COLO829 (cell line): ENCODE data around the gene FGGY.
"Not testable (repeated sequence)": the region's sequence is repeated elsewhere in the genome, so short reads cannot be mapped to it uniquely, and the experiment has no call there.

Source experiments
- DNase-seq: peaks from one replicate; pipeline ENCODE4 v3.0.0; 2012; ENCODE audit warnings: low spot score

Gene FGGY

DNA sequence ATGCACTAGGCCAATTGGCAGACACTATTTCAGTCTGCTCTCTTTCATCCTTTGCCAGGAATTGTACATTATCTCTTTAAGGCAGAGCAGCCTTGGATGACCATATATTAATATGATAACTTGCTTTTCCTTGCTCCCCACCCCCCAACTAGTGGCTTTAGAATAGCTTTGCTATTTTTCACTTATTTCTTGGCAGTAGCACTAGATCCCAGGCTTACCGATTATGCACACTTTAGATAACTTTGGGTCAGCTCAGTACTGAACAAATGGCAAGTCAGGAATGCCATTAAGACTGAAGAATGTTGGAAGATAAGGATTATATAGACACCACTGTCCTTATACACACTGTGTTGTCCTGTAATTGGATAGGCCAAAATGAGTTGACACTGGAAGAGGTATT is 146.4 kb downstream of the FGGY start:
- no peak for DNase-seq

DNA sequence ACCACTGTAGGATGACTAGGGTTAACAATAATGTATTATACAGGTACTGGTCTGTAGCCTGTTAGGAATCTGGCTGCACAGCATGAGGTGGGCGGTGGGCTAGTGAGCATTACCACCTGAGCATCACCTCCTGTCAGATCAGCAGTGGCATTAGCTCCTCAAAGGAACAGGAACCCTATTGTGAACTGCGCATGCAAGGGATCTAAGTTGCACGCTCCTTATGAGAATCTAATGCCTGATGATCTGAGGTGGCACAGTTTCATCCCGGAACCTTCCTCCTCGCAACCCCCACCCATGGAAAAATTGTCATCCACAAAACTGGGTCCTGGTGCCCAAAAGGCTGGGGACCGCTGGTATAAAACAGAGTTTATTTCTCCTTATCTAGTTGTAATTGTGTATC is 147.6 kb downstream of the FGGY start:
- DNase-seq, result no peak

DNA sequence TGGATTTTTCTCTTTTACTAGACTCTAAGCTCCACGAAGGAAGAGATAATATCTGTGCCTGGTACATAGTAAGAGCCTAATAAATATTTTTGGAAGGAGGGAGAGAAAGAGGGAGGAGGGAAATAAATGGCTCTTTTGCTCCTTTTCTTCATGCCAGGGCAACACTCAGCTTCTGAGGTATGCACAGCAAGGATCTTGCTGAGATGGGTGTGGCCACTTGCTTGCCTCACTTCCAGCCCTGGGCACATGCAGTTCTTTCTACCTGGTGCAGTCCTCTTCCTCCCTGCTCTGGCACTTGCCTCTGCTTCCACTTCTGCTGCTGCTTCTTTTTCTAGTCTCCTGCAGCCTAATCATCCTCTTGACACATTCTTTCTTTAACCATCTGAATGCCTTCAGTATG is 148.1 kb downstream of the FGGY start:
- no peak for DNase-seq

DNA sequence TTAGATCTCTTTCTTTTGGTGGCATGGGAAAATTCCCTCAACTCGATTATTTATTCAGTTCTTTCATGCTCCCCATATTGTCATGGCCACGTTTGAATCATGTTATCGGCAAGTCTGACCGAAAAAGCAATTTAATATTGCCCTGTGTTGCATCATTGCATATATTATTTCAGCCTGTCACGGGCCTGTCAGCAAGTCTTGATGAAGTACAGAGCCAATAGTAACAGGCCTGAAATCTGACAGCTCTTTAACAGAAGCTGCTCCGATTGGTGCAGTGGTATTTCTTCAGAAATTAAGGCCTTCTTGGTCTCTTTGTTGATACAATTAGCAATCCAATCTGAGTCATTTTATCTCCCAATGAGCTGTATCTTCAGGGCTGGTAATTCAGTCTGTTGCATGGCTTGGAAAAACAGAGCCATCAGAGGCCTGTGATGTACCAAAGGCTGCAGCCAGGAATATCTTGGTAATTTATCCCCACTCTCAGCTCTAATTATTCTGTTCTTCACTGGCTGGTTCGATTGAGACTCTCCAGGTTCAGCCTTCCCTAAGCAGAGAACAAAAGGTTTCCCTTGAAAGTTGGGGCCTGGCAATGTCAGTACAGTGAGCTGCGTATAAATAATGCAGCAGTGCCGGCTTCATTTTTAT is 149.5 kb downstream of the FGGY start:
- DNase-seq, result no peak

DNA sequence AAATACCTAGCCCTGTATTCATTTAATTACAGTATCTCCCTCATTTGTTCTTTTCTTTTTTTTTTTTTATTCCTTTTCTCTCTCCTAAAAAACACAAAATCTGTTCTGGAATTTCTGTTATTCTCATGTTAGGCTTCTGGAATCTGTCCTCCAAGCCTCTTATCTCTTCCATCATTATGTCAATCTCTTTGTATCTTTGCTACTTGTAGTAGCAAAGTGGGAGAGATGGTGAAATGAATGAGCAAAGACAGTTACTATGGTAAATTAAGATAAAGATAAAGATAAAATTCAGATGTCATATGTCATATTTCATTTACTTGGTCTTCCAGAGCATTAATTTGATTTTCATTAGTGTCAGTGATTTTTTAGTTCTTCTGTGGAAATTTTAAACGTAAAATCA is 155.1 kb downstream of the FGGY start:
- DNase-seq, result no peak

DNA sequence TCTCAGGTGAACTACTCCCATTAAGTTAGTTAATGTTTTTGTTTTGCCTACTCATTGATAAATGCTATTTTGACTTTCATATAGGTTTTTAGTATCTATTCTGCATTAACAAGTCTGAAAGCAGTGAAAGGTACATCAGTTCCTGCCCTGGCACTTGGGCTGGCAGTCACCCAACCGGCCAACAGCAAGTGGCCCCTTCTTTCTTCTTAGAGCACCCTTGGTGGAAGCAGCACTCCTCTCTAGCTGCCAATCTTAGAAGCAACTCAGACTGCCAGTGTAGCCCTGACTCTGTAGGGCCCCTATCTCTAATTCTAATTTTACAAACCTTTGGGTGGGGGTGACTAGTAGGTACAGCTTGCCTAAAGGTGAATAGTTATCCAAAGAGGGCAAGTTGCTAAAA is 155.7 kb downstream of the FGGY start:
- DNase-seq, result no peak

DNA sequence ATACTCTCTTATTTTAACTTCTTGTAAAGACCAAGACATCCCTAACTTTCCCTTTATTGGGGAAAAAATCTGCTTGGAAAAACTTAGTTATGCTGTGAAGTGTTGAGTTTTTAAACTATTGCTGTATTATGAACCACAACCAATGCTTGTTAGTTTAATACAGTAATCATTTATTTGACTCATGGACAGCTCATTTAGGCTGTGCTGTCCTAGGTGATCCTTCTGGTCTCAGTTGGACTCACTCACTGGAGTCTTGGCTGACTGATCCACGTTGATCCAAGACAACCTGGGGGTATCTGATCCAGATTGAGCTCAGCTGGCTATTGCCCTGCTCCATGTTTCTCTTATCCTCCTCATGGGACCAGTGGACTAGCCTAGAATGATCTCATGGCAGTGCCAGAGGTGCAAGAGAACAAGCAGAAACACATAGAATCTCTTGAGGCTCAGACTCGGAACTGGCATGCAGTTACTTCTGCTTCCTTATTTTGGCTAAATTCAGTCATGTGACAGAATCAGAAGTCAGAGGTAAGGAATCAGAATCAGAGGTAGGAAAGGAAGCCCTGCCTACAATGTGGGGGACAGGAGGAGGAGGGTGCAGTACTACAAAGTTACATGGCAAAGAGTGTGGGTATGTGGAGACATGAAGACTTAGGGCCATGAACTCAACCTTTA is 156.5 kb downstream of the FGGY start:
- DNase-seq, result no peak

DNA sequence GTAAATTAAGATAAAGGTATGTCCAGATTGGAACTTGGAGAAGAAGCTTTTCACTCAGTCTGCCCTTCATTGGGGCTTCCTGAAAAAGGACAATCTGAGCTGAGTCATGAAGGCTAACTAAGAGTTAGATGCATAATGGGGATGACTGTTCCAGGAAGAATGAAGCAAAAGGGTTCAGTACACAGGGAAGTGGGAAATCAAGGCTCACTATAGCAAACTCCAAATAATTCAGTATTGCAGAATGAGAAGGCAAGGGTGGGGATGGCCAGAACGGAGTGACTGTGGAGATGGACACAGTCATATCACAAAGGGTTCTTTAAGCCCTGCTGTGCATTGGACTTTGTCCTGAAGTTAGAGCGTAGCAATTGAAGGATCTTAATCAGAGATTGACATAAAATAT is 158.3 kb downstream of the FGGY start:
- DNase-seq, result no peak

DNA sequence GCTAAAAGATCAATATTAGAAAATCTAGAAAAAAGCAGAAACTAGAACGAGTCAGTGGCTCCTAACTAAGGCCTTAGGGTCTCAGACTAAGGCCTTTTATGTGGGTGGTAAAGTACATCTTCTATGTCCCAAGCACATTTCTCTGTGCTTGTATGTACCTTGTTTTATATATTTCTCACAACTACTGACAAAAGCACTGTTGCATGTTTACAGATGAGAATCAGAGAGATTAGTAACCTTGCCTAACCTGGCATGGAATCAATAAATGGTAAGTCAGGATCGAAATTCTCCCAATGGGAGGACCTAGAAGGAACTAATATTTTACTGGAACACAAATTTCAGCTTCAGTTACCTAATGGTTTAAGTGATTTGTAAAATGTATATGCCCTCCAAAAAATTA is 160.9 kb downstream of the FGGY start:
- DNase-seq, result no peak

DNA sequence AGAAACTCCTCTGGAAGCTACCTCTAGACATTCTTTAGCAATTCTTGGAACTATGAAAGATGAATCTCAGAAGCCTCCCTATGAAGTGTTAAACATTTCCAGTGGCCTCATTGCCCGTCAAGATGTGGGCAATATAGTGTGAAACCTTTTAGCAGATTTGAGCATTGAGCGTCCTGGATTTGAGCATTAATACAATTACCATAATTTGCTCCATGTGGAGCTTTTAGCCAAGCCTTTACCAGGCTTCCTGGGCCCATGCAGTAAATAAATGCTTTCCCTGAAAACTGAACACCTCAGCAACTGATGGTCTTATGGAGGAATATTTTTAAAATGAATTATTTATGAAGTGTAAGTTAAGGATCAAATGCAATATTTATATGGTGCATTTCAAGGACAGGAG is 162.0 kb downstream of the FGGY start:
- no peak for DNase-seq

DNA sequence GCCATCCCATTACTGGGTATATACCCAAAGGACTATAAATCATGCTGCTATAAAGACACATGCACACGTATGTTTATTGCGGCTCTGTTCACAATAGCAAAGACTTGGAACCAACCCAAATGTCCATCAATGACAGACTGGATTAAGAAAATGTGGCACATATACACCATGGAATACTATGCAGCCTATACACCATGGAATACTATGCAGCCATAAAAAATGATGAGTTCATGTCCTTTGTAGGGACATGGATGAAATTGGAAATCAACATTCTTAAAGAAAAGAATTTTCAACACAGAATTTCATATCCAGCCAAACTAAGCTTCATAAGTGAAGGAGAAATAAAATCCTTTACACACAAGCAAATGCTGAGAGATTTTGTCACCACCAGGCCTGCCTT is 166.0 kb downstream of the FGGY start:
- DNase-seq, result not testable (repeated sequence)

DNA sequence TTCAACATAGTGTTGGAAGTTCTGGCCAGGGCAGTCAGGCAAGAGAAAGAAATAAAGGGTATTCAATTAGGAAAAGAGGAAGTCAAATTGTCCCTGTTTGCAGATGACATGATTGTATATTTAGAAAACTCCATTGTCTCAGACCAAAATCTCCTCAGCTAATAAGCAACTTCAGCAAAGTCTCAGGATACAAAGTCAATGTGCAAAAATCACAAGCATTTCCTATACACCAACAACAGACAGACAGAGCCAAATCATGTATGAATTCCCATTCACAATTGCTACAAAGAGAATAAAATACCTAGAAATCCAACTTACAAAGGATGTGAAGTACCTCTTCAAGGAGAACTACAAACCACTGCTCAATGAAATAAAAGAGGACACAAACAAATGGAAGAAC is 168.6 kb downstream of the FGGY start:
- DNase-seq, result not testable (repeated sequence)

DNA sequence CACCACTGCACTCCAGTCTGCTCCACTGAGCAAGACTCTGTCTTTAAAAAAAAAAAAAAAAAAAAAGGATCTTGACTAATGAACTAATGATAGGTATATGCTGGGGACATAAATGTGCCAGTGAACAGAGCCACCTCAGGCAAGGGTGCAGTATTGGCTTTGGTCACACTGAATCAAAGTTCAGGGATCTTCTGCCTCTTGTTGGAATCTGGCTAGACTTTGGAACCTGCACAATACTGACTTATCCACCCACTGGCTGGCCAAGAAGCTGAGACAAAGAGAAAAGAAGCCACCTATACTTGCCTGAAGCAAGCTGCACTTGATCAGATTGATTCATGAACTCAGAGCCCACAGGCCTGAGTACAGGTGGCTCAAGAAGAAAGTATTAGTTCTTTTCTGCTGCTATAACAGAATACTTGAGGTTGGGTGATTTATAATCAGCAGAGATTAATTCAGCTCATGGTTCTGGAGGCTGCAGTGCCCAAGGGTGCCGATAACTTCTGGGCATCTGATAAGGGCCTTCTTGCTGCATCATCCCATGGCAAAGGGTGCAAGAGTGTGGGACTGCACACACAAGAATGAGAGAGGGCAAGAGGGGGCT is 172.0 kb downstream of the FGGY start:
- no peak for DNase-seq

DNA sequence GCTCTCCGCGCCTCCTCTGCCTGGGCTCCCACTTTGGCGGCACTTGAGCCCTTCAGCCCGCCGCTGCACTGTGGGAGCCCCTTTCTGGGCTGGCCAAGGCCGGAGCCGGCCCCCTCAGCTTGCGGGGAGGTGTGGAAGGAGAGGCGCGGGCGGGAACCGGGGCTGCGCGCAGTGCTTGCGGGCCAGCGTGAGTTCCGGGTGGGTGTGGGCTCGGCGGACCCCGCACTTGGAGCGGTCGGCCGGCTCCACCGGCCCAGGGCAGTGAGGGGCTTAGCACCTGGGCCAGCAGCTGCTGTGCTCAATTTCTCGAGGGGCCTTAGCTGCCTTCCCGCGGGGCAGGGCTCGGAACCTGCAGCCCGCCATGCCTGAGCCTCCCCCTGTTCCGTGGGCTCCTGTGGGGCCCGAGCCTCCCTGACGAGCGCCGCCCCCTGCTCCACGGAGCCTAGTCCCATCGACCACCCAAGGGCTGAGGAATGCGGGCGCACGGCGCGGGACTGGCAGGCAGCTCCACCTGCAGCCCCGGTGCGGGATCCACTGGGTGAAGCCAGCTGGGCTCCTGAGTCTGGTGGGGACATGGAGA is 175.2 kb downstream of the FGGY start:
- not testable (repeated sequence) for DNase-seq

DNA sequence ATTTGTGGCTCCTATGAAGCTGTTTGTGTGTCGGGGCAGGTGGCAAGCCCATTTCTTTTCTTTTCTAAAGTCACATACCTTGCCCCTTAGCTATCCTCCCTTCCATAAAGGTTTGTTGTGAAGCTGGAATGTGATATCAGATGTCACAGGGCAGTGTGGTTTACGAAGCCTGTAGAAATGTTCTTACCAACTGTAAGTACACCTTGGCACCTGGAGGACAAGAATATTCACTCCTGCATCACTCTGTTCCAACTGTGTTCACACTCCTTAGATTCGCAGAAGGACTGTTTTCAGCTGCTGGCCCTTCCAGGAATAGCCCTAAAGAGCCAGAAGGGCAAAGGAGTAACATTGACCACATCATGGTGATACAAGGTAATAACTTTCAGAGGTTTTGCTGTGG is 176.9 kb downstream of the FGGY start:
- DNase-seq, result no peak

DNA sequence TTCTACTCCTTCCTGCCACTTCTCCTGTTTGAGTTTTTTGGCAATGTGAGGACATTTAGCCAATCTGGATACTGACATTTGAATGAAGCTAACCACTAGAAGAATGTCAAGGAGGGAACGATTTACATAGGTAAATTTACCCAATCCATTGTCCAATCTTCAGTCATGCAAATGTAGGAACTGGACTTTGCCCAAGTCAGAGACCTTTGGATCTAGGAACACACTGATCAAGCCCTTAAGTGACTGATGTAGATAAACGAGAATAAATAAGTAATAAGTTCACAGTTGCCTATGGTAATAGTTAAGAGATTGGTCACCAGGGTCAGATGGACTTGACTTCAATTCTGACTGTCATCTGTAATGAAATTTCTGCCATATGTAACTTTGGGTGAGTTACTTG is 177.6 kb downstream of the FGGY start:
- DNase-seq, result no peak

DNA sequence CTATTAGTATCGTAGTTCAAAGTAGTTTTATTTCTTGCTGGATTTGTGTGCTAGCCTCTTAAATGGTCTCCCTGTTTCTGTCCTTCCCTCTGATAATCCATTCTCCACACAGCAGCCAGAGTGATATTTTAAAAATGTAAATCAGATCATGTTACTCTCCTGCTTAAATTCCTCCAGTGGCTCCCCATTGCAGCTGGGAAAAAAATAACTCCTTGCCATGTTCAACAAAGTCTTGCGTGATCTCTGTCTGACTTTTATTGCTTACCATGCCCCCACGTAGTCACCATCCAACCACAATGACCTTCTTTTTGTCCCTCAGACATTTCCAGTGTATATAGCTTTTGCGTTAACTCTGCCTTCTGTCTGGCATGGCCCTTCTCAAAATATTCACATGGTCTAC is 178.8 kb downstream of the FGGY start:
- DNase-seq, result no peak

DNA sequence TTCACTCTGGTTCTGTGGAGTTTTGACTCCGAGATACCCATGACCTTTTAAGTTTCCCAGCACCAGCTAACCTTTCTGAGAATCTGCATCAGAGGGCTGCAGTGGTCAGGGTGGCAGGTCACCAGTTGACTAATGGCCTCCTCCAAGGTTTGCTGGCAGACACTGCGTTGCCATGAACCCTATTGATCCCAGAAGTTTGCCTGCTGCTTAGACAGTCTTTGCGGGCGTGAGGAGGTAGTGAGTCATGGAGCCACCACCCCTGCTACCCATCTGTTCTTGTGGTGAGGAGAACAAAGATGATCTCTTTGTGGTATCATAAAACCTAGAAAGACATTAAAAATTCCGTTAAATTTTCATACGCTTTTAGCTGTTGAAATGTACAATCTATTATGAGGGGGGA is 180.4 kb downstream of the FGGY start:
- DNase-seq, result peak; percentile 54

DNA sequence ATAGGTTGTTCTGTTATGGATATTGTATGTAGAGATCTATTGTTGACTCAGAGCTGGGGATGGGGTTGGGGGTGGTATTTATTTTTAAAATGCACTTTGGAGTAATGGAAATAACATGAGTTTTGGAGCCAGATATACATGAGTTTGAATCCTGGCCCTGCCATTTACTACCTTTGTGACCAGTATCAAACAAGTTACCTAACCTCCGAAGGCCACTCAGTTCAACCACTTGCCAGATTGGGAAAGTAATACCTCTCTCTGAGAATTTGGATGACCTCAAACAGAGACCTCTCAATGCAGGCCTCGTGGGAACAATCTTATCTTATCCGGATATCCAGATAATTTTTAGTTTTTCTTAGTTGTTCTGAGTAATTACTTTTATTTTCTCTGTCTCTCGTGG is 181.0 kb downstream of the FGGY start:
- no peak for DNase-seq

DNA sequence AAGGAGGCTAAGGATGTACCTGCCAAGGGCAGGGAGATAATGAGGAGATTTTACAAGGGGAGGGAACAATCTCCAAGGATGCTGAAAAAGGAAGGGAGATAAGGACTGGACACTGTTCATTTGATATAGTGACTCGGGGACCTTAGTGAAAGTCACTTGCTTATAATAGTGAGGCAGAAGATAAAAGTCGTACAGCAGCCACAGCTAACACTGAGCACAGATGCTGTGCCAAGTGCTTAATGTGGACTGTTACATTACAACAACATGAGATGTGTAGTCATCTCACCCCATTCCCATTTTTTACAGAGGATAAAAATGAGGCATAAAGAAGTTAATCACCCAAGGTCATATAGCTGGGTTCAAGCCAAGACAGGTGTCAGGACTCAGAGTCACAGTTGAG is 181.9 kb downstream of the FGGY start:
- no peak for DNase-seq

DNA sequence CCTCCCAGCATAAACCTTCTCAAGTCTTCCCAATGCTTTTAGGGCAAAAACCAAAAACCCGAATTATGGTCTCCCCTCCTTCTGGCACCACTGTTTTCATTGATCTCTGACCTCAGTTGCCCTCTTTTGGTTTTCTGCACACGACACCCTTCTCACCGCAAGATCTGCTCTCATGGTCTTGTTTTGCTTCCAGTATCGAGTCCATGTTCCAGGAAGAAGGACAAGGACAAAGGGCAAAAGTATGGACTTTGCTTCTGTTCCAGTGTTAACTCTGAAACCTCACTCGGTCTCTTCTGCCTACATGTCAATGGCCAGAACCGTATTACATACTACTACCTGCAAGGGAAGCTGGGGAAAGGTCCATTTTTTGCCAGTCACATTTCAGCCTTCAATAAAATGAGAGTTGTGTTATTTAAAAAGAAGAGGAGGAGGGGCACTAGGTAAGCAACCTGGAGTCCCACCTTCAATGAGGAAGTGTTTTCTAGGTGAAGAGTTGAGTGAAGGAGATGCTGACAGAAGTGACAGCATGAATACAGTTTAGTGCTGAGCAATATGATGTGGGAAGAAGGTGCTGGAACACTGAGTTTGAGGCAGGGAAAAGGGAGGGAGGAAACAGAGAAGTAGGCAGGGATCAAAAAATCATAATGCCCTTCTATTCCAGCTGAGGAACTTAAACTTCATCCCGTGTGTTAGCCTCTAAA is 183.4 kb downstream of the FGGY start:
- no peak for DNase-seq

DNA sequence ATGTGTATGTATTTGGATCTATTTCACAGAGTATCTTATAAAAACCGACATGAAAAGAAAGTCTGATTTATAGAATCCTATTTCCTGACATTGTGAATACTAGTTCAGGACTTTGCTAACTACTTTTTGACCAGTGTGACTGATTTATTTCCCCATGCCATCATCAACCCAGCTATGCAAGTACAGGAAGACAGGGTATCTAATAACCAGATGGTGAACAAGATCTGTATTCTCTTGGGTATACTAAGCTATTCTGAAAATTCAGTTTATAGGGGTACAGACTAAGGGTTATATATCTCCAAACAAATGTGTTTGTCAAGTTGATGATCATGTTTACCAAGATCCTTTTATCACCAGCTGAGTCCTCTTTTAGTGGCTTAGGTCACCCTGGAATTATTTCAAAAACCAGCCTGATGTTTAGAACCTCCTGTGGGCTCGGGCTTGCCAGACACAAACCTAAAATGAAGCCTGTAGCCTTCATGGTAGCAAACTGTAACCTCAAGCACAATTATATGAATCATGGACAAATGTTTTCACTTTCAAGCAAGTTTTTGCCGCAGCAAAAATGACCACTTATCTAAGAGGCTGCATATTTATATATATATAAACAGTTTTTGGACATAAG is 185.1 kb downstream of the FGGY start:
- DNase-seq, result no peak
